HG02798 (cell line): Measurements from ENCODE around the gene TRAF1.

Source experiments
- ATAC-seq: cut with Tn5 transposase; IDR thresholded peaks from one replicate; pipeline ENCODE4 v1.9.1; 2021; ENCODE audit warnings: mild to moderate bottlenecking; ENCODE audit not compliant: unreplicated experiment, poor library complexity

TRAF1 gene

GRCh38 chr9:120891245-120891883, 35.2 kb downstream of the TRAF1 start:
- no peak for ATAC-seq

GRCh38 chr9:120890320-120891244, 36.0 kb downstream of the TRAF1 start:
- no peak for ATAC-seq

GRCh38 chr9:120889606-120890271, 36.9 kb downstream of the TRAF1 start:
- ATAC-seq, result no peak

- ATAC-seq, result no peak
Observed at GRCh38 chr9:120888626-120889025, 38.0 kb downstream of the TRAF1 start.

- no peak for ATAC-seq
Observed at GRCh38 chr9:120886490-120886967, 40.1 kb downstream of the TRAF1 start.

- no peak for ATAC-seq
Observed at GRCh38 chr9:120885958-120886357, 40.6 kb downstream of the TRAF1 start.

GRCh38 chr9:120885457-120885856, 41.1 kb downstream of the TRAF1 start:
- no peak for ATAC-seq

GRCh38 chr9:120883608-120883996, 43.0 kb downstream of the TRAF1 start:
- no peak for ATAC-seq

- ATAC-seq, result no peak
Observed at GRCh38 chr9:120882935-120883607, 43.5 kb downstream of the TRAF1 start.

GRCh38 chr9:120879446-120879845, 47.1 kb downstream of the TRAF1 start:
- no peak for ATAC-seq

GRCh38 chr9:120878188-120879130, 48.1 kb downstream of the TRAF1 start:
- no peak for ATAC-seq

GRCh38 chr9:120877276-120878034, 49.1 kb downstream of the TRAF1 start:
- ATAC-seq, result peak; percentile 50

GRCh38 chr9:120876842-120877240, 49.8 kb downstream of the TRAF1 start, which contains the start of gene PHF19:
TSS of gene PHF19 (minus strand) at chr9:120877188. CDS start at chr9:120874741, 2,447 bp downstream.
- no peak for ATAC-seq

- peak; percentile 69 for ATAC-seq
Observed at GRCh38 chr9:120875954-120876841, 50.4 kb downstream of the TRAF1 start.

- no peak for ATAC-seq
Observed at GRCh38 chr9:120875643-120875953, 51.0 kb downstream of the TRAF1 start.

- no peak for ATAC-seq
Observed at GRCh38 chr9:120875195-120875565, 51.4 kb downstream of the TRAF1 start.

- no peak for ATAC-seq
Observed at GRCh38 chr9:120874226-120875194, 52.1 kb downstream of the TRAF1 start.
